Sigmoid colon (tissue), 3 donors: ENCODE measurements around the gene CEP250.

ENCODE experiments used
- POLR2A ChIP-seq, 2 donors: fragments of 450-650 bp; IDR thresholded peaks; one replicate each; pipeline ENCODE4 v1.6.1; 2016; ENCODE audit warnings: antibody characterized with exemption in 2 of 2, mild to moderate bottlenecking in 2 of 2, moderate library complexity in 2 of 2
- TF ChIP-seq, protein P1 (sequence below), 4 experiments: fragments of 450-650 bp in 3 of 4; fragments of 200-600 bp in 1 of 4; IDR thresholded peaks; one replicate each; pipeline ENCODE4 v1.5.1; 2016 to 2019; ENCODE audit warnings: antibody characterized with exemption in 4 of 4, mild to moderate bottlenecking in 3 of 4, moderate library complexity in 2 of 4

DNA sequence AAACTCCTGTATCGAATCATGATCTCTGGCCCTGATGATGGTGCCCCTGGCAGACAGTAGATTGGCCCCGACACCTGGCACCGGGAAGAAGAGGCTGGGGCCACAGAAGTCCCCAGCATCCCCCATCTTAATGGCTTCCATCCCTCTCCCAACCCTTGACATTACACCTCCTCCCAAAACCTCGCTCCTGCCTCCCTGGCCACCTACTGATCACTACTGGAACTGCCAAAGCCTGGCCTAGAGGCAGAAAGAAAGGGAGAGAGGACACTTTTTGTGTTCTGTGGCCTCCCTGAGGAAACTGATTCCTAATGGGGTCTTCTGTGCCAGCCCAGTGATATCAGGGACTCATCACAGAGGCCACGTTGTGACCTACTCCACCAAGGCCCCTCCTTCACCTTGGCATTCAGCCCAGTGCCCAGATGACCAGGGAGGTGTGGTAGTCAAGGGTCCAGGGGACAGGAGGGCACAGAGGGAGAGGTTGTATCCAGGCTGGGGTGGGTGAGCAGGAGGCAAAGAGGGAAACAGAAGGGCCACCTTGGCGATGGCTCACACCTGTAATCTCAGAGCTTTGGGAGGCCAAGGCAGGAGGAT lies 68.0 kb downstream of the CEP250 start:
- TF ChIP-seq, protein P1, sequence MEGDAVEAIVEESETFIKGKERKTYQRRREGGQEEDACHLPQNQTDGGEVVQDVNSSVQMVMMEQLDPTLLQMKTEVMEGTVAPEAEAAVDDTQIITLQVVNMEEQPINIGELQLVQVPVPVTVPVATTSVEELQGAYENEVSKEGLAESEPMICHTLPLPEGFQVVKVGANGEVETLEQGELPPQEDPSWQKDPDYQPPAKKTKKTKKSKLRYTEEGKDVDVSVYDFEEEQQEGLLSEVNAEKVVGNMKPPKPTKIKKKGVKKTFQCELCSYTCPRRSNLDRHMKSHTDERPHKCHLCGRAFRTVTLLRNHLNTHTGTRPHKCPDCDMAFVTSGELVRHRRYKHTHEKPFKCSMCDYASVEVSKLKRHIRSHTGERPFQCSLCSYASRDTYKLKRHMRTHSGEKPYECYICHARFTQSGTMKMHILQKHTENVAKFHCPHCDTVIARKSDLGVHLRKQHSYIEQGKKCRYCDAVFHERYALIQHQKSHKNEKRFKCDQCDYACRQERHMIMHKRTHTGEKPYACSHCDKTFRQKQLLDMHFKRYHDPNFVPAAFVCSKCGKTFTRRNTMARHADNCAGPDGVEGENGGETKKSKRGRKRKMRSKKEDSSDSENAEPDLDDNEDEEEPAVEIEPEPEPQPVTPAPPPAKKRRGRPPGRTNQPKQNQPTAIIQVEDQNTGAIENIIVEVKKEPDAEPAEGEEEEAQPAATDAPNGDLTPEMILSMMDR (IDR thresholded peaks at IDR 0.05): no peak
- TF ChIP-seq POLR2A (IDR thresholded peaks at IDR 0.05): no peak
